Mucosa of gallbladder (tissue), 1 donor: ENCODE results near the gene VIT. TPM values are rescaled to one million over a fixed set of nuclear protein-coding genes. Genes with fewer than 3 reads are reported as not detected.
"Not testable (repeated sequence)": the region's sequence is repeated elsewhere in the genome, so short reads cannot be mapped to it uniquely, and the experiment has no call there.

Source experiments
- DNase-seq: peaks from one replicate; pipeline ENCODE4 v3.0.0-alpha.2; 2020; ENCODE audit warnings: low spot score
- total RNA-seq: library from RNA; stranded (reverse); gene quantifications from one replicate; pipeline ENCODE4 v1.2.1, GENCODE V29; 2021
- donor health status: DM: no; HTN: no; CAD: no.

VIT gene
- total RNA-seq, 1 donor from 2014 or later = 1.5 TPM

DNA sequence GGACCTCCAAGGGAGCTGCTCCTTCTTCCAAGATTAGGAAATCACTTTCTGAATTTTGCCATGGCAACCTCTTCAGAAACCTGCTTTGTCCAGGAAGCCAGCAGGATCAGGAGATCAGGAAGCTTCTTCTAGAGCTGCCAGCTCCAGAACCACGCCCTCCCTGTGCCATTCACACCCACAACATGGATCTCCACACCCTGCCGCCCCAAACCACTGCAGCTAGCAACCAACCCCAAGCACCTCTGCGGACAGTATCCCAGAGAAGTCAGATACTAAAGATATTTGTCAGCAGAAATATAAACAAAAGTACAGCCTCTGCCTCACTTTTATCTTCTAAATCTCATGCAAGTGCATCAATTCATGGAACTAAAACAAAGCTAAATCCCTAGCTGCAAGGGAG, 106.4 kb downstream of the VIT start:
- no peak for DNase-seq

DNA sequence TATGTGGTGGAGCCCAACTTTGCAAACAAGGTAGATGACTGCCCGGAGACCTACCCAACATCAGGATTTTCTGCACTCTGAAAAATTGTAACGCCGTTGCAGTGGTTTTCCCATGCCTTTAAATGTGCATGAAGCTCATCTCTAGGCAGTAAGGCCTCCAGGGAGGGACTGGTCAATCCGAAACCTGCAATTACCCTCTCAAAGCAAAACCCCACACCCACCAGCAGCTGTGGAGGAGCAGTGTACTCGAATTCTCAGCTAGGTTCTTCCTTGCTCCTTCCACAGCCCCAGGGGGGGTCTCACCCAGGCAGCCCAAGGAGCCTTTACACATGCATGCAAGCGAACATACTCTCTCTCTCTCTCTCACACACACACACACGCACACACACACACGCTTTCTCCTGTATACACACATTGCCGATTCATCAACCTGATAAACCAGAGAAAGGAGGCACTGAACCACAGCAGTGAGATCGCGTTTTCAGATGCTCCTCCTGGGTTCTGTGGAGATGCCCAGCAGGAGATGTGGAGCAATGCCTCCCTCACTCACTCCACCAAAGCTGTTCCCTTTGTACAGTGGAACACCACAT, 109.2 kb downstream of the VIT start:
- DNase-seq = no peak

DNA sequence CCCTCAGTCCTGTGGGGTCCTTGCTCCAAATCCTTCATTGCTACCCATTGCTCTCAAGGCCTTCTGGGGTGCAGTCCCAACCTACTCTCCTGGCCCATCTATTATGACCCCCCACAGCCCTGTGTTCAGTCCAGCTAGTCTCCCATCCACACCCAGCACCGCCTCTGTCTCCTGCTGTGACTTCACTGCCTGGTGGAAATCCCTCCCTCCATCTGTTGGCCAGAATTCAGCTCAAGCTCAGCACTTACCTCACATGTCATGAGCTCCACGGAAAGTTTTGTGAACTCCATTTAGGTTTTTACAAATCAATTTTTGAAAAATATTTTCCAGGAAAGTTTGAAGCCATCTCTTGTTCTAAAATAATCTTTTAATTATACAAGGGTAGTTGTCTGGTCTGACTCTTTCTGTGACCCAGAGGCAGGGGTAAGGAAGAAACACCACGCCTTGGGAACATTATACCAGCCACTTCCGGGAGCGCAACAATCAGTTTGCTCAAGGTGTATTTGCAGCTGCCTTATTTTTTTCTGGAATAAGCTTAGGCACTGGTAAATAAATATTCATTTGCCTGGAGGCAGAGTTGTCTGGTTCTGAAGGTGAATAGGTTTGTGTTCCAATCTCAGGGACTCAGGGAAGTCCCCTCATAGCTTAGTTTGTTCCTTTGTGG, 110.8 kb downstream of the VIT start:
- DNase-seq = peak; percentile 20

DNA sequence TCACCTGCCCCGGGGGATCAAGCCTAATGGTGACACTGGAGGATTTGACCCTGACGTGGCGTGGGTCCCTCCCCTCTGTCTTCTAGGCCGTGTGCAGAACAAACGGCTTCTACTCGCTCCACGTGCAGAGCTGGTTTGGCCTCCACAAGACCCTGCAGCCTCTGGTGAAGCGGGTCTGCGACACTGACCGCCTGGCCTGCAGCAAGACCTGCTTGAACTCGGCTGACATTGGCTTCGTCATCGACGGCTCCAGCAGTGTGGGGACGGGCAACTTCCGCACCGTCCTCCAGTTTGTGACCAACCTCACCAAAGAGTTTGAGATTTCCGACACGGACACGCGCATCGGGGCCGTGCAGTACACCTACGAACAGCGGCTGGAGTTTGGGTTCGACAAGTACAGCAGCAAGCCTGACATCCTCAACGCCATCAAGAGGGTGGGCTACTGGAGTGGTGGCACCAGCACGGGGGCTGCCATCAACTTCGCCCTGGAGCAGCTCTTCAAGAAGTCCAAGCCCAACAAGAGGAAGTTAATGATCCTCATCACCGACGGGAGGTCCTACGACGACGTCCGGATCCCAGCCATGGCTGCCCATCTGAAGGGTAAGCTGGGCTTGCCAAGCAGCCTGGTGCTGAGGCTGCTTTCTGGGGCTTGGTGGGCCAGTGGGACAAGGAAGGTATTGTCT, 112.0 kb downstream of the VIT start:
- DNase-seq = no peak

DNA sequence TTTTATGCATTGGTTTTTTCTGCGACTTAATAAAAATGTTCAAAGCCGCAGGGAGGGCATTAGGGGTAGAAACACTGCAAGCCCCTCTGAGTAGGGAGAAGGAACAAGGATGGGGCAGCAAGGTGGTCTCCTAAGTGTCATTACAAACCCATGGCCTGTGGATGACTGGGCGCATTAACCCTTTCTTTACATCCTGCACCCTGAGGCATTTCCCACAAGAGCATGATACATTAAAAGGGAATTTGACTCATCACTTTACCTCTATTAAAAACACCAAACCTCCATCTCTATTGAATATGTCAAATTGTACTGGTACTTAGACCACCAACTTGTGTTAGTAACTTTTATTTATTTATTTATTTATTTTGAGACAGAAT, 112.5 kb downstream of the VIT start:
- DNase-seq = no peak

DNA sequence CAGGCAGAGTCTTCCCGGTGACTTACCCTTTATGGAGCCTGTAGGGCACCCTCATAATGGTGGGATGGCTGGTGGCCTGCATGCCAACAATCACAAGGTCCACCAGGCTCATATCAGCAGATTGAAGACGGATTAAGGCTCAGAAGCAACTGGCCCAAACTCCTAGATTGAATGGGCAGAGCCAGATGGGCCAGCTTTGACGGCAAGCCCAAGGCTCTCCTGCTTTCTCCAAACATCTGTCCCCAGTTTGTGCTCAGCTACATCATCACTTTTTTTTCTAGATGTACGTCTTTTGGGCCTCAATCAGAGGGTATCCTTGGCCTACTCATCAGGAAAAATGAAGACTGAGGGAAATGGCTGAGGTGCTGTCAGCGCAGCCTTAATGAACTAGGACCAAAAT, 114.6 kb downstream of the VIT start:
- no peak for DNase-seq

DNA sequence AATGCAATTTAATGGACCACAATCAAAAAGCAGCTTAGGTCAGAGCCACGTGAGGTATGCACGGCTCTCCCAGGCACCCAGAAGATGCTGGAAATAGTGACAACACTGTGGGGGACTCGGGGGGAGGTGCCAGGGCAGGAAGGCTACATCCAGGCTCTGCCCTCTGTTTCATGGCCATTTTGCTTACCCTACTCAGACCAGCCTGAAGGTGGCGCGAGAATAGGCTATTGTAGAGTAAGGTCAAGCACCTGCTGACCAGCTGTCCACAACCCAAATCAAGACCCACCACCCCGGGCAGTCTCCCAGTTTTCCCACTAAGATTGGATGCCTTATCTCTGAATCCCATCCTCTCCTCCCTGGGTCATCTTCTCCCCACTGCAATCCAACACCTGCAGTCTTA, 115.7 kb downstream of the VIT start:
- no peak for DNase-seq

DNA sequence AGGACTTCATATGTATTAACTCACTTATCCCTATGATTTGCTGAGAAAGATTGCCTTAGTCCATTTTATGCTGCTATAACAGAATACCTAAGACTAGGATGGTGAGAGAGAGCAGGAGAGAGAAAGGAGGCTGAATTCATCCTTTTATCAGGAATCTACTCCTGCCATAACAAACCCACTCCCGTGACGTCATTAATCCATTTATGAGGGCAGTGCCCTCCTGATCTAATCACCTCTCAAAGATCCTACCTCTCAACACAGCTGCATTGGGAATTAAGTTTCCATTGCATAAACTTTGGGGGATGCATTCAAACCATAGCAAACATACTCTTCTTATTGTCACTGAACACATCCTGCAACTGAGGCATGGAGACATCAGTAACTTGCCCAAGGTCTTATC, 122.0 kb downstream of the VIT start:
- DNase-seq = no peak

DNA sequence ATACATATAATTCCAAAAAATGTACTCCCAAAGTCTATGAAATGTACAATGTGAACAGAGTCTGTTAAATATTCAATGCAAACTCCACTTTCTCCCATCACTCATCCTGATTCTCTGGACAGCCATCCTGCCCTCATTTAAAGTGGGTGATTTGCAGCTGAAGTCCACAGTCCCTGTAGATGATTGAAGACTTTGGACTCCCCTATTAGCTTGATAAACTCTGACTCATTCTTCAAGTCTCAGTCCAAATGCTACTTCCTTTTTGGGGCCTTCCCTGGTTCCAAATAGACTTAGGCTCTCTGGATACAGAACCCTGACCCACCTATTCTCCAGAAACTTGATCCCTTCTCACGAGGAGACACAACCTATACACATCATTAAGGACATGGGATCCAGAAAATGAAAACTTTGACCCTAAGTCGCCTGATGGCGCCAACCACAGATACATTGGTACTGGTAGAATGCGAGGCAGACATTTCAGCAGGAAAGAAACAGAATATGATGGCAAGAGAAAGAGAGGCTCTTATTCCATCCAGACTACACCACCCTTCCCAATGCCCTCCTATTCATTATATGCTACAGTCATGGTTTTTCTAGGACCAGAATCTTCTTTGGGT, 122.7 kb downstream of the VIT start:
- no peak for DNase-seq

DNA sequence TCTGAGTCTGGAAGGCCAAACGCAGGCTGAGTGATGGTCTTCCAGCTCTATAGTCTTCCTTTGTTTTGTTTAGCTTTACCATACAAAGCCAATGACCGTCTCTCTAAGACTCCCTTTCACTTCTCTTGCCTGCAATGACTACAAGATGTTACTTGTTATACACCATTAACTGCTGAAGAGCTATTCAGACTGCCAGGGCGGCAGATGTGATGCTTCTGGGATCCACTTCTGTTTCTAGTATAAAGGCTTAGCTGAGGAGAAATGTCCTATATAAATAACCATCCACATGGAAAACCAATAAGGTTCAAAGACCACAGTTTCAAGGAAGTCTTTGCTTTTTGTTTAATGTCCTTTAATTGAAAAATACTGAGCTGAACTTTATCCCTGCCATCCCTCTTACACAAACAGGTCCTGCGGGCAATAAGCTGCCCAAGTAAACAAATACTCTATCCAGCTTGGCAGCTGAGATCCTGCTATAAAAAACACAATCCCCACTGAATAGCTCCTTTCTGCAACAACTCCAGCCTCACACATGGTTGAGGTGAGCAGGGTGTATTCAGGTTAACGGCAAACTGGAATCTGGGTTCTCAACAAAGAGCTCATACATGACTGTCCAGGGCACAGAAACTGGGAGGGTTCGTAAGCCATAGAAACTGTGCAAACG, 124.6 kb downstream of the VIT start:
- peak; percentile 45 for DNase-seq

DNA sequence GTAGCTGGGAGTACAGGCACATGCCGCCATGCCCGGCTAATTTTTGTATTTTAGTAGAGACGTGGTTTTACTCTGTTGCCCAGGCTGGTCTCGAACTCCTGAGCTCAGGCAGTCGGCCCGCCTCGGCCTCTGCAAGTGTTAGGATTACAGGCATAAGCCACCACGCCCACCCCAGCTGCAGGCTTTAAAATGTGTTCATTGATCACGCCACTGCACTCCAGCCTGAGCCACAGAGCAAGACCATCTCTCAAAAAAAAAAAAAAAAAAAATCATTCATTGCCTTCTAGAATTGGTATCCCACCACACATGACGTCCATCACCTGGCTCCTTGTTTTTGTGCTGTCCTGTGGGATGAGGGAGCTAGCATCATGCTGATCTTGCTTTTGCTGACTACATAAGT, 127.4 kb downstream of the VIT start:
- DNase-seq = no peak

DNA sequence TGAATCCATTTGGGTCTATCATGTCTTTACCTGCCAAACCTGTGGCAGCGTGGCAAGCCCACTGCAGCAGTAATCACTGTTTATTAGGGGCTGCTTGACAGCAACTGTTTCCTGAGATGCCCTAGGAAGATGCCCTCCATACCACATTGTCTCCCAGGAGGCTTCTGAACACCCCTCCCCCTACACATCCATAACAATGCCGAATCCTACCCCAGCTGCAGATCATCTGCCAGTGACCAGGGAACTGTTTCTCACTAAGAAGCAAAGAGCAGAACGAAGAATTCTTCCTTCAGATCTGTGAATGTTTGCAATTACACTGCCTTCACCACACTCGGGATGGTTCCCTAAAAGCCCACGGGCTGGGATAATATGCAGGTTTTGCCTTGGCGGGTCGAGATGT, 127.8 kb downstream of the VIT start:
- DNase-seq = no peak

DNA sequence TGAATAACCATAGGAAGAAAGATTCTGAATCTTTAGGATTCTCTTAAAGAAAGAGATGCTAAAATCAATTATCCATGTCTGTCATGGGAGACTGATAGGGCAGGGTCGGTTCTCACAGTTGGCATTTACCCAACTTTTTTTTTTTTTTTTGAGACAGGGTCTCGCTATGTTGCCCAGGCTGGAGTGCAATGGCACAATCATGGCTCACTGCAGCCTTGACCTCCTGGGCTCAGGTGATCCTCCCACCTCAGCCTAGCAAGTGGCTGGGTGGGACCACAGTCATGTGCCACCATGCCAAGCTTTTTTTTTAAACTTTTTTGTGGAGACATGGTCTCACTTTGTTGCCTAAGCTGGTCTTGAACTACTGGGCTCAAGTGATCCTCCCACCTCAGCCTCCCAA, 128.2 kb downstream of the VIT start:
- not testable (repeated sequence) for DNase-seq

DNA sequence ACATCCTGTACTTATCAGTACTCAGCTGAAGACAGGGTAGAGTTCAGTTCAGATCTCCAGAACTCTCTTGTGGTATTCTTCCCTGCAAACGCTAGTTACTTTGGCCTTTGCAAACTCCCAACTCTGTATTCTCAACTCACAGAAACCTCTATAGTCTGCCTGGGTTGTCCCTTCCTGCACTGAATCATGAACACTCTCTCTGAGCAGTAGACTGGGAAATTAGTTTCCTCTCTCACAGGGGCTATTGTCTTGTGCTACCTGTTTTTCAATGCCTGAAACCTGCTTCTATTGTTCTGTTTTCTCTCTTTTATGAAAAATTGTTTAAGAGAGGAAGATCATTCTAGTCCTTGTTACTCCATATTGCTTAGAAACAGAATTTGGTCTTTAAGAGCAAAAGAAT, 134.7 kb downstream of the VIT start:
- no peak for DNase-seq

DNA sequence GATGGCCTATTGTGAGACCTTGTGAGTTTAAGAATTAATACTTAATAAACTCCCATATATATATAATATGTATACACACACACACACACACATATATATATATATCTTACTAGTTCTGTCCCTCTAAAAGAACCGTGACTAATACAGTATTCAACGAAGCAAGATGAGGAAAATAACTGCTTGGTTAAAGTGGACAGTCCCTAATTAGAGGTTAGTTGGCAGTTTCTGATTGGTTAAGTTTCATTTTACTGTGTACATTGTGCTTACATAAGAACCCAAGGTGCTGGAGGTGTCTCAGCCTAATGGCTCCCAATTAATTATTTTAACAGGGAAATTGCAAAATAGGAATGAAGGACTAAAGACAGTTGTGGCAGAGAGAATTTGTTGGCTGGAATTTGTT, 137.7 kb downstream of the VIT start:
- no peak for DNase-seq

DNA sequence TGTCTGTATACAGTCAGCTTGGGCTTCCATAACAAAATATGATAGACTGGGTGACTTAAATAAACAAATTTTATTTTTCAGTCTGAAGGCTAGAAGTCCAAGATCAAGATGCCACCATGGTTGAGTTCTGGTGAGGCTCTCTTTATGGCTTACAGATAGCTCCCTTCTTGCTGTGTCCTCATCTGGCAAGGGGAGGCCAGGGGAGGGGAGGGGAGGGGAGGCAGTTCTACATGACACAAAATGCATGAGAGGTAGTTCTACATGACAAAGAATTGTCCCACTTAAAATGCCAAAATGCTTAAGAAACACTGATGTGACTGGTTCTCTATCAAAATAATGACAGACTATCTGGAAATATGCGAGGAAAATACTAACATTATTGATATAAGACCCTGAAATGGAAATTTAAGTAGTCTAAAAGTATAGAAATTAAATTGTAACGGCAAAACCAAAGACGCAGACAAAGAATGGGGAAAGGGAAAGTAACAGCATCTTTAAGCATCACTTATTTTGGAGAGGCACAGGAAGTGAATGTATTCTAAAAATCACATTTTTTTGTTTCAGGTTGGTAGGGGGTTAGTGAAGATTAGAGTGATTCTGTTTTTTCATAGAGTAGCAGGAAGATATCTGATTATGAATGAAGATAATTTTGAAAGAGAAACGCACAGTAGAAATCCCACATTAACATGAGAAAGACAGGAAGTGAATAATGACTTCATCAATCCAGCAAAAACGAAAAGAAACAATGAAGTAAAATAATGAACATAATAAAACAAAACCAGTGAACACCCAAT, 138.4 kb downstream of the VIT start:
- no peak for DNase-seq

DNA sequence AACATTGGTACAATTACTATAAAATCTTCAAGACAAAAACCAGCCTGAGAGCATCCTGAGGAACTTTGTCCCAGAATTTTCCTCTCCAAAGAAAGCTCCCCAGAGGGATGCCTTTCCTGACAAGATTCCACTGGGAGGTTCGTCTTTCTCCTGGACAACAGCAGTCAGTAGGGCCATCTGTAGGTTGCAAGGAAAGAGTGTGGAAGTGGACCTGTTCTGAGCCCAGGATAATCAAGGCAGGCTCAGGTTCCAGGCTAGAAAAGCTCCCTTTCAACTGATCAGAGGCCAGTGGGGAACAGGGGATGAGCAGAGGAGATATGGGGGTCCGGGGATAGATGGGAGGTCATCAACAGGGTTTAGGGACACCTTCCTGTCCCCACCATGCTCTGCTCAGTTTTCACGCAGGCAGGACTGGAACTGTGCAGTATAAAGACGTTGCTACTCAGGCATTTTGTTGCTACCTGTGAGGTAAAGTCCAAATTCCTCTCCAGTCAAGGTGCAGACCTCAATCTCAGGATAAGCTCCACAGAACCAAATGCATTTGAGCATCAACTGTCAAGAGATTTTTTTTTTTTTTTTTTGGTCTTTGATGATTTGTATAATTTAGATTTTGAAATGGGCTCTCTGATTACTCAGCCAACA, 143.6 kb downstream of the VIT start:
- DNase-seq = no peak

DNA sequence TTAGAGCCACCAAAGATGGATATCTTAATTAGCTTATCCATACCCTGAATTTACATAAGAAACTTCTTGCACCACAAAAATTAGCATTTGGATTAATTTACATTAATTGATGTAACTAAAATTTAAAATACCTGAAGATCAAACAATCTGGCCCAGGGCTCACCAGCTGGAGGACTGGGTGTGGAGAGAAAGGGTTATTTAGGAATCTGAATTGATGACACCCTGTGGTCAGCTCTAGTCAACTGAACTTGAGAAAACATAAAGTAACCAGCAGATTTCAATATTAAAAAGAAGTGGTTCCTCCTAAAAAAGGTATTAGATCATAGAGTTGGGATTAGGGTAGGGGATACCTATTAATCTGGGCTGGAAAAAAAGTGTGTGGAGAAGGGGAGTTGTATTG, 147.3 kb downstream of the VIT start:
- no peak for DNase-seq

DNA sequence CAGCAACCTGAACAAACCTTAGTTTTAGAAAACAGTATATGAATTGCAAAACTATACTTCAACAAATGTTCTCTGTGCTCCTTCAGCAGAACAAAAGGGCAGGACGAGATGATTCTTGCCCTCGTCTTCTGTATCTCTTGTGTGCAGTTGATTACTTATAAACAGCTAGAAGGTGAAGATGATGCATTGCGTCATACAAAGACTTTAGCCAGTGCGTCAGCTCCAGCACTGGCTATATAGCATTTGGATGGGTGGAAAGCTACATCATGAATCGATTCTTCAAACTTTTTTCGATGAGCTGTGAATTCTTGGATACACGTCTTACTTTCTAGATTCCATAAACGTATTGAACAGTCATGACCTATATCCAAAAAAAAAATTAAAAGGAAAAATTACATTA, 152.8 kb downstream of the VIT start:
- no peak for DNase-seq

DNA sequence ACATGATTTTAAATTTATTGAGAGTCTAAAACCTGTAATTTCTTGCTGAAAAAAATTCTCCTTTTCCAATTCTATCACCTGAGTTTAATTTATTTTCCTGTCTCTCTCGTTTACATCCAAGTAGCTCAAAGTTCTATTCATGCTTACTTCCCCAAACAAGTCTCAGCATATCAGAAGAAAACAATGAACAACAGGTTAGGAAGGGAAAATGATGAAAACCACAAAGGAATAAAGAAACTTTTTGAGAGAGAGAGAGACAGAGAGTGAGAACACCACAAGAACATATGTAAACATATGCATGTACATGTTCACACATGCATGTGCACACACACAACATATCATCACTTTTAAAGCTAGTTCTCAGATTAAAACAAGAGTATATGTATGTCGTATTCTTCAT, 157.7 kb downstream of the VIT start:
- no peak for DNase-seq

DNA sequence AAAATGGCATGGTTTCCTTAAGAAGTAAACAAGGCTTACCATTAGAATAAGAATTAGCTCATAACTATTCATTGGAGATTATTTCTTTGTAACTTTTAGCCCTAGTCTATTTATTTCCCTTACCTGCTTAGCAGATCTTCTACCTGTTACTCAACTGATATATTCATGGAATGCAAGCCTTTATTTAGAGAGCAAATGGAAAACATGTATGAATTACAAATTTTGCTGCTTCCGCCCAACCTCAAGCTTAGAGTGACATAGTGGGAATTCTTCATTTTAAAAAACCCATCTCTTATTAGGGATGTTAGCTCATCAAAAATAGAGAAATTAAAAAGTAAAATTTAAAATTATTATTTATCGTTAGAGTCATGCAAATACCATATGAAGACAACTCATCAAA, 158.9 kb downstream of the VIT start:
- DNase-seq = no peak
